ENCODE data around the gene ADCY3.

- TF ChIP-seq, protein P1, sequence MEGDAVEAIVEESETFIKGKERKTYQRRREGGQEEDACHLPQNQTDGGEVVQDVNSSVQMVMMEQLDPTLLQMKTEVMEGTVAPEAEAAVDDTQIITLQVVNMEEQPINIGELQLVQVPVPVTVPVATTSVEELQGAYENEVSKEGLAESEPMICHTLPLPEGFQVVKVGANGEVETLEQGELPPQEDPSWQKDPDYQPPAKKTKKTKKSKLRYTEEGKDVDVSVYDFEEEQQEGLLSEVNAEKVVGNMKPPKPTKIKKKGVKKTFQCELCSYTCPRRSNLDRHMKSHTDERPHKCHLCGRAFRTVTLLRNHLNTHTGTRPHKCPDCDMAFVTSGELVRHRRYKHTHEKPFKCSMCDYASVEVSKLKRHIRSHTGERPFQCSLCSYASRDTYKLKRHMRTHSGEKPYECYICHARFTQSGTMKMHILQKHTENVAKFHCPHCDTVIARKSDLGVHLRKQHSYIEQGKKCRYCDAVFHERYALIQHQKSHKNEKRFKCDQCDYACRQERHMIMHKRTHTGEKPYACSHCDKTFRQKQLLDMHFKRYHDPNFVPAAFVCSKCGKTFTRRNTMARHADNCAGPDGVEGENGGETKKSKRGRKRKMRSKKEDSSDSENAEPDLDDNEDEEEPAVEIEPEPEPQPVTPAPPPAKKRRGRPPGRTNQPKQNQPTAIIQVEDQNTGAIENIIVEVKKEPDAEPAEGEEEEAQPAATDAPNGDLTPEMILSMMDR (IDR thresholded peaks at IDR 0.05; ENCODE audit: poor library complexity, severe bottlenecking), result no peak
- no peak for TF ChIP-seq POLR2AphosphoS5 (IDR thresholded peaks at IDR 0.05)
- no peak for TF ChIP-seq MXI1 (conservative IDR thresholded peaks at IDR 0.05; ENCODE audit: poor library complexity, severe bottlenecking)
- TF ChIP-seq EZH2 (IDR thresholded peaks at IDR 0.05; ENCODE audit: borderline replicate concordance, insufficient read depth, low read length, poor library complexity, severe bottlenecking), result no peak
- TF ChIP-seq RAD21 (conservative IDR thresholded peaks at IDR 0.05), result no peak
- TF ChIP-seq TAF1 (IDR thresholded peaks at IDR 0.05; ENCODE audit: low read depth), result no peak
- TF ChIP-seq EP300 (conservative IDR thresholded peaks at IDR 0.05; ENCODE audit: poor library complexity, severe bottlenecking), result no peak
Observed at GRCh38 chr2:24836706-24837105, 83.3 kb downstream of the ADCY3 start.

Measured in neural cell (in vitro differentiated cells).